Heart right ventricle (tissue), 16 donors: Measurements from ENCODE around the gene TXNL4B. TPM values are rescaled to one million over a fixed set of nuclear protein-coding genes. Genes with fewer than 3 reads are reported as not detected.
A peak's percentile ranks its signal among the peaks of the same experiment; 100 is the strongest.

ENCODE experiments used
- ATAC-seq, 8 donors: fragments of 200-7000 bp; cut with Tn5 transposase; one replicate each; pipeline ENCODE4 v1.9.1; 2020; ENCODE audit warnings: mild to moderate bottlenecking in 8 of 8, moderate library complexity in 8 of 8, moderate number of reproducible peaks in 1 of 8
- DNase-seq, 2 donors: peaks; one replicate each; pipeline ENCODE4 v3.0.0-alpha.2; 2020
- H3K27ac ChIP-seq, 10 donors: fragments of 200-600 bp; sonication (generic) in 2 of 10; one replicate each; pipeline versions ENCODE4 v1.5.0 to v1.8.0; 2020 to 2022; ENCODE audit warnings: mild to moderate bottlenecking in 3 of 10
- H3K27me3 ChIP-seq, 7 donors: fragments of 200-600 bp; one replicate each; pipeline ENCODE4 v1.8.0; 2021 to 2022; ENCODE audit warnings: mild to moderate bottlenecking in 2 of 7
- H3K36me3 ChIP-seq, 9 donors: fragments of 200-600 bp; sonication (generic) in 1 of 9; one replicate each; pipeline versions ENCODE4 v1.5.0 to v1.8.0; 2020 to 2022; ENCODE audit warnings: mild to moderate bottlenecking in 2 of 9
- H3K4me1 ChIP-seq, 9 donors: fragments of 200-600 bp; sonication (generic) in 1 of 9; one replicate each; pipeline versions ENCODE4 v1.5.0 to v1.8.0; 2020 to 2022; ENCODE audit warnings: mild to moderate bottlenecking in 4 of 9
- H3K4me3 ChIP-seq, 10 donors: fragments of 200-600 bp; sonication (generic) in 2 of 10; one replicate each; pipeline versions ENCODE4 v1.5.0 to v1.8.0; 2020 to 2022; ENCODE audit warnings: mild to moderate bottlenecking in 7 of 10, moderate library complexity in 2 of 10
- H3K9me3 ChIP-seq, 11 donors: fragments of 200-600 bp in 10 of 11; sonication (generic) in 2 of 11; one replicate each; pipeline versions ENCODE4 v1.5.0 to v1.8.0; 2013 to 2022; ENCODE audit warnings: mild to moderate bottlenecking in 2 of 11, control low read depth in 1 of 11, moderate library complexity in 1 of 11
- CTCF ChIP-seq, 9 donors: fragments of 200-600 bp; sonication (generic) in 2 of 9; IDR thresholded peaks; one replicate each; pipeline versions ENCODE4 v1.5.0 to v1.8.0; 2021 to 2022; ENCODE audit warnings: antibody characterized with exemption in 9 of 9, mild to moderate bottlenecking in 5 of 9, moderate library complexity in 1 of 9
- WGBS, 2 donors: extraction: QIAGEN DNeasy Blood & Tissue Kit; methylation state at CpG; one replicate each; pipeline ENCODE4 v1.1.7; 2013; ENCODE audit warnings: inconsistent platforms in 1 of 2; 5-methylcytosine and 5-hydroxymethylcytosine counted together
- intact Hi-C, 10 donors: fragments of 100-400 bp; cut with DNase I; formaldehyde crosslinking; loops; one replicate each; pipeline versions ENCODE4 v1.11.1 to v1.14.2; 2022
- polyA plus RNA-seq, 2 donors: library from polyadenylated mRNA; stranded (reverse); fragments of 200-250 nt; gene quantifications; one replicate each; pipeline ENCODE4 v1.2.3, GENCODE V29; 2013
- total RNA-seq, 10 donors: library from RNA; stranded (reverse); fragmentation: NEBNext Ultra II Directional in 3 of 10; extraction: Animal tissue kit (Norgen Biotek cat#: 25700) in 3 of 10; gene quantifications; one replicate each; pipeline versions ENCODE4 v1.2.1 to v1.2.4, GENCODE V29; 2021 to 2023
- donor health status: Arrhythmogenic right ventricular cardiomyopathy.
- donor health status: ischemic (EF 13 %, LVEDD 7.1; RV severe dilation, severe dysfunction).
- donor health status: healthy with polysubstance abuse.
- donor health status: DM: no; HTN: yes; CAD: no.
- donor health status: DM: no; HTN: no; CAD: no.
- donor health status: ischemic (EF 25% LVEDD 6.9; RV normal size, moderate dysfunction).
- donor health status: ischemic (EF 25% LVEDD 5.7; RV mildly dilated, moderate dysfunction).
- donor health status: healthy.
- donor health status: DM: yes; HTN: yes; CAD: no.
- donor health status: Ischemic cardiomyopathy.
- donor health status: ischemic (EF 35%, LVEDD 5.7; RV mildly dilated, moderate dysfunction).
- donor health status: nonischemic (EF 11% LVEDD 7.7; RV severe dilation, severe dysfunction).
- donor health status: DM: yes; HTN: yes; CAD: no.
- donor health status: PGD.
- donor health status: ischemic (EF 29% LVEDD 5.4; RV normal size, mild dysfunction).
- donor health status: nonischemic (EF 23%, LVEDD 6.1; RV moderate dilation, normal function).

TXNL4B gene
- total and polyA plus RNA-seq, 12 donors = 3.2 to 11.7 (median 5.9) TPM

- WGBS, 2 donors = 84% methylated on average over 11 of the region's 11 CpGs
These were observed 29.5 kb upstream of the TXNL4B start for GRCh38 chr16:72122916-72123315.

GRCh38 chr16:72122308-72122707 is 28.9 kb upstream of the TXNL4B start:
- intact Hi-C loops = loop anchor here in 3 of 10 donors (10.0 kb wide), 3 partner anchors 342 to 1762 kb away; no protein-coding TSS in a partner anchor
- TF ChIP-seq CTCF (IDR thresholded peaks at IDR 0.05) = no peak

More at GRCh38 chr16:72122916-72123315, 29.5 kb upstream of the TXNL4B start:
- no peaks in the 10 kb centered on the region for H3K27me3 ChIP-seq
- no peak for TF ChIP-seq CTCF (IDR thresholded peaks at IDR 0.05)
- peaks cover 0 to 4% (median 0%) of the 10 kb centered on the region in 11 donors for H3K9me3 ChIP-seq
- no peak overlapping the region for H3K27ac ChIP-seq
- peaks cover 0 to 26% (median 0%) of the 10 kb centered on the region in 9 donors for H3K4me1 ChIP-seq
- intact Hi-C loops = loop anchor here in 3 of 10 donors (10.0 kb wide), 3 partner anchors 342 to 1762 kb away; no protein-coding TSS in a partner anchor
- H3K36me3 ChIP-seq = no peaks in the 10 kb centered on the region
- no peak overlapping the region for H3K4me3 ChIP-seq
- DNase-seq (no peak), ATAC-seq (no peak)

GRCh38 chr16:72120026-72120425 is 26.6 kb upstream of the TXNL4B start:
- no peak for ATAC-seq
- TF ChIP-seq CTCF (IDR thresholded peaks at IDR 0.05) = no peak

More at GRCh38 chr16:72122308-72122707, 28.9 kb upstream of the TXNL4B start:
- Histone ChIP-seq H3K36me3 (no peaks in the 10 kb centered on the region), H3K4me3 (no peak overlapping the region), H3K27me3 (no peaks in the 10 kb centered on the region), H3K27ac (no peak overlapping the region), H3K4me1 (peaks cover 0 to 26% (median 0%) of the 10 kb centered on the region in 9 donors), H3K9me3 (no peaks in the 10 kb centered on the region)
- ATAC-seq (no peak), DNase-seq (no peak)
- 96 to 100% methylated on average over 2 of the region's 2 CpGs for WGBS, 2 donors

GRCh38 chr16:72113616-72113945 is 20.2 kb upstream of the TXNL4B start:
- peaks cover 0 to 8% (median 0%) of the 10 kb centered on the region in 11 donors for H3K9me3 ChIP-seq
- no peak for TF ChIP-seq CTCF (IDR thresholded peaks at IDR 0.05)
- H3K4me3 ChIP-seq = no peak overlapping the region
- peaks cover 0 to 54% (median 40%) of the 10 kb centered on the region in 9 donors for H3K36me3 ChIP-seq
- no peaks in the 10 kb centered on the region for H3K27me3 ChIP-seq
- no peak for DNase-seq
- ATAC-seq = peak in 4 of 8 donors; percentile 36 to 53 (median 44)
- intact Hi-C loops = no loop called here
- H3K27ac ChIP-seq = no peak overlapping the region
- H3K4me1 ChIP-seq = peaks cover 0 to 3% (median 0%) of the 10 kb centered on the region in 9 donors

More at GRCh38 chr16:72120026-72120425, 26.6 kb upstream of the TXNL4B start:
- H3K9me3 ChIP-seq = peaks cover 0 to 8% (median 0%) of the 10 kb centered on the region in 11 donors
- no peak for DNase-seq
- H3K4me3 ChIP-seq = no peak overlapping the region
- intact Hi-C loops = loop anchor here in 3 of 10 donors (10.0 kb wide), 3 partner anchors 345 to 1765 kb away; no protein-coding TSS in a partner anchor
- WGBS, 2 donors = 86 to 87% methylated on average over 5 of the region's 5 CpGs
- no peaks in the 10 kb centered on the region for H3K36me3 ChIP-seq
- H3K27ac ChIP-seq = no peak overlapping the region
- H3K27me3 ChIP-seq = no peaks in the 10 kb centered on the region
- peaks cover 0 to 7% (median 0%) of the 10 kb centered on the region in 9 donors for H3K4me1 ChIP-seq
